Left forelimb (tissue), 1 donor: Measurements from ENCODE around the gene TACC2.

Experiments used
- DNase-seq: peaks from one replicate; pipeline ENCODE4 v3.0.0-alpha.2; 2018; ENCODE audit warnings: low spot score

The TACC2 gene

GRCh38 chr10:122143238-122143841 lies 154.4 kb downstream of the TACC2 start:
- DNase-seq = no peak

- DNase-seq = no peak
These were observed 155.2 kb downstream of the TACC2 start for GRCh38 chr10:122144199-122144598.

GRCh38 chr10:122145113-122145512 lies 156.2 kb downstream of the TACC2 start:
- no peak for DNase-seq

- DNase-seq = peak; percentile 88
These were observed 158.7 kb downstream of the TACC2 start for GRCh38 chr10:122147663-122148062.

- peak; percentile 89 for DNase-seq
These were observed 160.1 kb downstream of the TACC2 start for GRCh38 chr10:122148876-122149560.

- peak; percentile 86 for DNase-seq
These were observed 160.9 kb downstream of the TACC2 start for GRCh38 chr10:122149561-122150505.

GRCh38 chr10:122151121-122151694 lies 162.2 kb downstream of the TACC2 start:
- no peak for DNase-seq

GRCh38 chr10:122152544-122152943 lies 163.6 kb downstream of the TACC2 start:
- peak; percentile 85 for DNase-seq

GRCh38 chr10:122154031-122154544 lies 165.1 kb downstream of the TACC2 start:
- DNase-seq = no peak

- no peak for DNase-seq
These were observed 165.8 kb downstream of the TACC2 start for GRCh38 chr10:122154545-122155366.

- DNase-seq = no peak
These were observed 168.5 kb downstream of the TACC2 start for GRCh38 chr10:122157451-122157850.

GRCh38 chr10:122158362-122158761 lies 169.4 kb downstream of the TACC2 start:
- no peak for DNase-seq

GRCh38 chr10:122159141-122159970 lies 170.4 kb downstream of the TACC2 start:
- DNase-seq = no peak

- peak; percentile 31 for DNase-seq
These were observed 172.8 kb downstream of the TACC2 start for GRCh38 chr10:122161795-122162194.

- no peak for DNase-seq
These were observed 173.8 kb downstream of the TACC2 start for GRCh38 chr10:122162671-122163173.

GRCh38 chr10:122163174-122164022 lies 174.4 kb downstream of the TACC2 start:
- peak; percentile 74 for DNase-seq

GRCh38 chr10:122164023-122164601 lies 175.1 kb downstream of the TACC2 start:
- no peak for DNase-seq

GRCh38 chr10:122164815-122165483 lies 176.0 kb downstream of the TACC2 start:
- peak; percentile 36 for DNase-seq
